Measurements from ENCODE around the gene ESYT1. TPM values are rescaled to one million over a fixed set of nuclear protein-coding genes. Genes with fewer than 3 reads are reported as not detected.

Gene ESYT1
- total and polyA plus RNA-seq, 10 of the 15 experiments (the other 5 are each of a cell fraction or from before 2014, with no cell fraction given): 47.5 to 120 (median 87.1) TPM

DNA sequence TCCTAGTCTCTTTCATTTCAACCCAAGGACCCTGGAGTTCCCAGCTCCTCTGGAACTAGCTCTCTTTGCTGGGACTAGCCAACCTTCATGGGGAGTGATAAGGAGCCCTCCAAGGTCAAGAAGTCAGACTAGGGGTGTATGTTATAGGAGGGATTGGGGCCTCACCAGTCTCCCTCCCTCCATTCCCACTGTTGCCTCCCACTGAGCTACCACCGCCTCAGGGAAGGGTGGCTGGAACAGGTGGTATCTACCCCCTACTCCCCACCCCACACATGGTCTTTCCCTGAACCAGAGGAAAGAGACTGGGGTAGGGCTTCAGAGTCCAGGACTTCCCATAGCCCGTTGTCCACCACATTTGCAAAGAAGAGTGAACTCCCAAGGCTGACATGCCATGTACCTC is 45.7 kb upstream of the ESYT1 start (continued):
- TF ChIP-seq, protein P1, sequence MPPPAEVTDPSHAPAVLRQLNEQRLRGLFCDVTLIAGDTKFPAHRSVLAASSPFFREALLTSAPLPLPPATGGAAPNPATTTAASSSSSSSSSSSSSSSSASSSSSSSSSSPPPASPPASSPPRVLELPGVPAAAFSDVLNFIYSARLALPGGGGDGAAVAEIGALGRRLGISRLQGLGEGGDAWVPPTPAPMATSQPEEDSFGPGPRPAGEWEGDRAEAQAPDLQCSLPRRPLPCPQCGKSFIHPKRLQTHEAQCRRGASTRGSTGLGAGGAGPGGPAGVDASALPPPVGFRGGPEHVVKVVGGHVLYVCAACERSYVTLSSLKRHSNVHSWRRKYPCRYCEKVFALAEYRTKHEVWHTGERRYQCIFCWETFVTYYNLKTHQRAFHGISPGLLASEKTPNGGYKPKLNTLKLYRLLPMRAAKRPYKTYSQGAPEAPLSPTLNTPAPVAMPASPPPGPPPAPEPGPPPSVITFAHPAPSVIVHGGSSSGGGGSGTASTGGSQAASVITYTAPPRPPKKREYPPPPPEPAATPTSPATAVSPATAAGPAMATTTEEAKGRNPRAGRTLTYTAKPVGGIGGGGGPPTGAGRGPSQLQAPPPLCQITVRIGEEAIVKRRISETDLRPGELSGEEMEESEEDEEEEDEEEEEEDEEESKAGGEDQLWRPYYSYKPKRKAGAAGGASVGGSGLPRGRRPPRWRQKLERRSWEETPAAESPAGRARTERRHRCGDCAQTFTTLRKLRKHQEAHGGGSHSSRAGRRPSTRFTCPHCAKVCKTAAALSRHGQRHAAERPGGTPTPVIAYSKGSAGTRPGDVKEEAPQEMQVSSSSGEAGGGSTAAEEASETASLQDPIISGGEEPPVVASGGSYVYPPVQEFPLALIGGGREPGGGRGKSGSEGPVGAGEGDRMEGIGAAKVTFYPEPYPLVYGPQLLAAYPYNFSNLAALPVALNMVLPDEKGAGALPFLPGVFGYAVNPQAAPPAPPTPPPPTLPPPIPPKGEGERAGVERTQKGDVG (CRISPR knock-in tag; IDR thresholded peaks at IDR 0.05): no peak
- TF ChIP-seq, protein P2, sequence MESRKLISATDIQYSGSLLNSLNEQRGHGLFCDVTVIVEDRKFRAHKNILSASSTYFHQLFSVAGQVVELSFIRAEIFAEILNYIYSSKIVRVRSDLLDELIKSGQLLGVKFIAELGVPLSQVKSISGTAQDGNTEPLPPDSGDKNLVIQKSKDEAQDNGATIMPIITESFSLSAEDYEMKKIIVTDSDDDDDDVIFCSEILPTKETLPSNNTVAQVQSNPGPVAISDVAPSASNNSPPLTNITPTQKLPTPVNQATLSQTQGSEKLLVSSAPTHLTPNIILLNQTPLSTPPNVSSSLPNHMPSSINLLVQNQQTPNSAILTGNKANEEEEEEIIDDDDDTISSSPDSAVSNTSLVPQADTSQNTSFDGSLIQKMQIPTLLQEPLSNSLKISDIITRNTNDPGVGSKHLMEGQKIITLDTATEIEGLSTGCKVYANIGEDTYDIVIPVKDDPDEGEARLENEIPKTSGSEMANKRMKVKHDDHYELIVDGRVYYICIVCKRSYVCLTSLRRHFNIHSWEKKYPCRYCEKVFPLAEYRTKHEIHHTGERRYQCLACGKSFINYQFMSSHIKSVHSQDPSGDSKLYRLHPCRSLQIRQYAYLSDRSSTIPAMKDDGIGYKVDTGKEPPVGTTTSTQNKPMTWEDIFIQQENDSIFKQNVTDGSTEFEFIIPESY (IDR thresholded peaks at IDR 0.05): no peak
- TF ChIP-seq, protein P3, sequence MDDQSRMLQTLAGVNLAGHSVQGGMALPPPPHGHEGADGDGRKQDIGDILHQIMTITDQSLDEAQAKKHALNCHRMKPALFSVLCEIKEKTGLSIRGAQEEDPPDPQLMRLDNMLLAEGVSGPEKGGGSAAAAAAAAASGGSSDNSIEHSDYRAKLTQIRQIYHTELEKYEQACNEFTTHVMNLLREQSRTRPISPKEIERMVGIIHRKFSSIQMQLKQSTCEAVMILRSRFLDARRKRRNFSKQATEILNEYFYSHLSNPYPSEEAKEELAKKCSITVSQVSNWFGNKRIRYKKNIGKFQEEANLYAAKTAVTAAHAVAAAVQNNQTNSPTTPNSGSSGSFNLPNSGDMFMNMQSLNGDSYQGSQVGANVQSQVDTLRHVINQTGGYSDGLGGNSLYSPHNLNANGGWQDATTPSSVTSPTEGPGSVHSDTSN (IDR thresholded peaks at IDR 0.05; ENCODE audit: insufficient replicate concordance, low read depth, low read length): no peak

DNA sequence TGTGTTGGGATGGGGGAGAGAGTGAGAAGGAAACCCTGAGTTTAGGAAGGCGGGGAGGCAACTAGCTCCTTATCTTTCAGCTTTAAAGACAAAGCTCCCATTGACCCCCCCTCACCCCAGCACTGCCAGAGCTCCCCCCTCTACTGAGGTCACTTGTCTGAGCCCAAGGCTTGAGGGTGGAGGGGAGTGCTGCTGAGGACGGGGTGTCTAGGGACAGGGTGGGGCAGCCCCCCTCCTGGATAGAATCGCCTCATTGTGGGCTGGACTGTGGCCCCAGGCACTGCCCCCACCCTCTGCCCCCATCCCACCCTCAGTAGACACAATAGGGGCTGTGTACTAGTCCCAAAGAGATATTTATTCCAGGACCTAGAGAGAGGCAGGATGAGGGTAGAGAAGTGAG is 45.1 kb upstream of the ESYT1 start:
- in situ Hi-C loops (cut with MboI) (no loop called here), intact Hi-C loops (cut with micrococcal nuclease; ENCODE audit: unreplicated experiment) (loop anchor here (5.0 kb wide), 1 partner anchor 36 kb away; no protein-coding TSS in a partner anchor)
- DNase-seq (ENCODE audit: low read depth, low spot score): no peak
- H3K79me2 ChIP-seq (ENCODE audit: control insufficient read depth, insufficient read depth, low read length): no peaks in the 10 kb centered on the region
- CTCF ChIA-PET: interaction anchor here (0.6 to 1.4 kb wide), 3 partner anchors 12 to 43 kb away, joined by 3 read pairs; no protein-coding TSS in a partner anchor
- POLR2A ChIA-PET: no interaction called here
- SMC1A ChIA-PET (ENCODE audit: uncharacterized antibody, unreplicated experiment): no interaction called here
- no peak overlapping the region for H3K4me2 ChIP-seq (ENCODE audit: control insufficient read depth, insufficient read depth)
- BruUV-seq (replicated peaks): no TSS peak
- H4K20me1 ChIP-seq (ENCODE audit: control insufficient read depth, insufficient read depth): no peaks in the 10 kb centered on the region
- peaks cover 9 to 15% of the 10 kb centered on the region in 2 experiments; a peak in 3 of 4 replicates for H3K27me3 ChIP-seq (replicated peaks in 1 of 2; ENCODE audit: control insufficient read depth in 2 of 2, insufficient read depth in 2 of 2, low read length in 1 of 2)
- H3K9ac ChIP-seq (ENCODE audit: control insufficient read depth, insufficient read depth, low read length): no peak overlapping the region
- no peak overlapping the region for H3K4me3 ChIP-seq
- no peak for FAIRE-seq
- H2AFZ ChIP-seq (ENCODE audit: control insufficient read depth, low read depth, low read length): no peak overlapping the region
- no peak overlapping the region for H3K27ac ChIP-seq (ENCODE audit: control insufficient read depth, insufficient read depth)
- RAD21 ChIA-PET (ENCODE audit: unreplicated experiment): no interaction called here
- WGBS (ENCODE audit: insufficient coverage, insufficient replicate concordance, low lambda C conversion rate, missing lambda C conversion rate): 13% methylated on average over 2 of the region's 3 CpGs
- ATAC-seq: no peak
- H3K4me1 ChIP-seq (ENCODE audit: control insufficient read depth, insufficient read depth, low read length): no peaks in the 10 kb centered on the region
- H3K9me3 ChIP-seq (replicated peaks; ENCODE audit: control insufficient read depth, insufficient read depth, low read length): no peaks in the 10 kb centered on the region
- no peaks in the 10 kb centered on the region for H3K36me3 ChIP-seq (ENCODE audit: control insufficient read depth in 2 of 2, insufficient read depth in 2 of 2, low read length in 1 of 2)
- TF ChIP-seq CBX5 (IDR thresholded peaks at IDR 0.05; ENCODE audit: low read depth) (no peak), RBBP5 (conservative IDR thresholded peaks at IDR 0.05) (no peak), SUZ12 (IDR thresholded peaks at IDR 0.05; ENCODE audit: unreplicated experiment) (no peak), MYB (IDR thresholded peaks at IDR 0.05; ENCODE audit: borderline replicate concordance, low read depth, low read length) (no peak), NR2F1 (conservative IDR thresholded peaks at IDR 0.05) (no peak), ATF7 (IDR thresholded peaks at IDR 0.05; ENCODE audit: low read depth) (no peak), BRCA1 (IDR thresholded peaks at IDR 0.05; ENCODE audit: low read depth, low read length) (no peak), NFYB (IDR thresholded peaks at IDR 0.05; ENCODE audit: insufficient read depth, low read depth, low read length) (no peak), TCF7 (IDR thresholded peaks at IDR 0.05; ENCODE audit: borderline replicate concordance) (no peak)
- TF ChIP-seq, protein P4, sequence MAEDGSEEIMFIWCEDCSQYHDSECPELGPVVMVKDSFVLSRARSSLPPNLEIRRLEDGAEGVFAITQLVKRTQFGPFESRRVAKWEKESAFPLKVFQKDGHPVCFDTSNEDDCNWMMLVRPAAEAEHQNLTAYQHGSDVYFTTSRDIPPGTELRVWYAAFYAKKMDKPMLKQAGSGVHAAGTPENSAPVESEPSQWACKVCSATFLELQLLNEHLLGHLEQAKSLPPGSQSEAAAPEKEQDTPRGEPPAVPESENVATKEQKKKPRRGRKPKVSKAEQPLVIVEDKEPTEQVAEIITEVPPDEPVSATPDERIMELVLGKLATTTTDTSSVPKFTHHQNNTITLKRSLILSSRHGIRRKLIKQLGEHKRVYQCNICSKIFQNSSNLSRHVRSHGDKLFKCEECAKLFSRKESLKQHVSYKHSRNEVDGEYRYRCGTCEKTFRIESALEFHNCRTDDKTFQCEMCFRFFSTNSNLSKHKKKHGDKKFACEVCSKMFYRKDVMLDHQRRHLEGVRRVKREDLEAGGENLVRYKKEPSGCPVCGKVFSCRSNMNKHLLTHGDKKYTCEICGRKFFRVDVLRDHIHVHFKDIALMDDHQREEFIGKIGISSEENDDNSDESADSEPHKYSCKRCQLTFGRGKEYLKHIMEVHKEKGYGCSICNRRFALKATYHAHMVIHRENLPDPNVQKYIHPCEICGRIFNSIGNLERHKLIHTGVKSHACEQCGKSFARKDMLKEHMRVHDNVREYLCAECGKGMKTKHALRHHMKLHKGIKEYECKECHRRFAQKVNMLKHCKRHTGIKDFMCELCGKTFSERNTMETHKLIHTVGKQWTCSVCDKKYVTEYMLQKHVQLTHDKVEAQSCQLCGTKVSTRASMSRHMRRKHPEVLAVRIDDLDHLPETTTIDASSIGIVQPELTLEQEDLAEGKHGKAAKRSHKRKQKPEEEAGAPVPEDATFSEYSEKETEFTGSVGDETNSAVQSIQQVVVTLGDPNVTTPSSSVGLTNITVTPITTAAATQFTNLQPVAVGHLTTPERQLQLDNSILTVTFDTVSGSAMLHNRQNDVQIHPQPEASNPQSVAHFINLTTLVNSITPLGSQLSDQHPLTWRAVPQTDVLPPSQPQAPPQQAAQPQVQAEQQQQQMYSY (CRISPR knock-in tag; IDR thresholded peaks at IDR 0.05): no peak
